Trophoblast cell (in vitro differentiated cells and primary cell): ENCODE measurements around the gene UBE2C.

Experiments
- DNase-seq, 2 donors: peaks; one replicate each; pipeline ENCODE4 v3.0.0-alpha.2; 2016
- H2AFZ ChIP-seq: 2 replicates; pipeline ENCODE4 v1.6.1; 2013; ENCODE audit warnings: low read length, moderate library complexity, mild to moderate bottlenecking; ENCODE audit not compliant: insufficient read depth, poor library complexity
- H2AK5ac ChIP-seq: 2 replicates; pipeline ENCODE4 v1.6.1; 2013; ENCODE audit warnings: mild to moderate bottlenecking, low read length
- H2BK120ac ChIP-seq: 2 replicates; pipeline ENCODE4 v1.6.1; 2013; ENCODE audit warnings: low read length, mild to moderate bottlenecking, moderate library complexity; ENCODE audit not compliant: insufficient read depth, poor library complexity
- H2BK12ac ChIP-seq: 2 replicates; pipeline ENCODE4 v1.6.1; 2013; ENCODE audit warnings: mild to moderate bottlenecking, low read length, moderate library complexity
- H2BK5ac ChIP-seq: 2 replicates; pipeline ENCODE4 v1.6.1; 2013; ENCODE audit warnings: low read length, low read depth, moderate library complexity, mild to moderate bottlenecking; ENCODE audit not compliant: poor library complexity
- H3K14ac ChIP-seq: 2 replicates; pipeline ENCODE4 v1.6.1; 2013; ENCODE audit warnings: mild to moderate bottlenecking, low read length
- H3K18ac ChIP-seq: 2 replicates; pipeline ENCODE4 v1.6.1; 2013; ENCODE audit warnings: mild to moderate bottlenecking, low read length
- H3K23ac ChIP-seq: 2 replicates; pipeline ENCODE4 v1.6.1; 2013; ENCODE audit warnings: low read length
- H3K27ac ChIP-seq: 2 replicates; pipeline ENCODE4 v1.5.1; 2013; ENCODE audit warnings: low read depth, mild to moderate bottlenecking, inconsistent platforms, low read length, moderate library complexity
- H3K27me3 ChIP-seq: 2 replicates; pipeline ENCODE4 v1.6.1; 2013; ENCODE audit warnings: inconsistent platforms, mild to moderate bottlenecking, low read length, moderate library complexity; ENCODE audit not compliant: insufficient read depth
- H3K36me3 ChIP-seq, 2 experiments: 1 replicate in 1 of 2; 2 replicates in 1 of 2; pipeline ENCODE4 v1.6.1; 2013; ENCODE audit warnings: low read length in 2 of 2, mild to moderate bottlenecking in 2 of 2, moderate library complexity in 1 of 2; ENCODE audit not compliant: insufficient read depth in 2 of 2, control insufficient read depth in 1 of 2
- H3K4ac ChIP-seq: 2 replicates; pipeline ENCODE4 v1.6.1; 2013; ENCODE audit warnings: low read depth, mild to moderate bottlenecking, low read length, moderate library complexity
- H3K4me1 ChIP-seq, 2 experiments: 1 replicate in 1 of 2; 2 replicates in 1 of 2; pipeline ENCODE4 v1.6.1; 2013; ENCODE audit warnings: low read length in 2 of 2, mild to moderate bottlenecking in 2 of 2, moderate library complexity in 1 of 2; ENCODE audit not compliant: insufficient read depth in 2 of 2, control insufficient read depth in 1 of 2
- H3K4me2 ChIP-seq: 2 replicates; pipeline ENCODE4 v1.6.1; 2013; ENCODE audit warnings: inconsistent platforms, mild to moderate bottlenecking, low read length, moderate library complexity
- H3K4me3 ChIP-seq: 2 replicates; pipeline ENCODE4 v1.5.1; 2013; ENCODE audit warnings: mild to moderate bottlenecking, low read depth, low read length, inconsistent platforms
- H3K79me1 ChIP-seq: one replicate; pipeline ENCODE4 v1.6.1; 2013; ENCODE audit warnings: low read length
- H3K79me2 ChIP-seq: 2 replicates; pipeline ENCODE4 v1.6.1; 2013; ENCODE audit warnings: low read length, mild to moderate bottlenecking; ENCODE audit not compliant: control insufficient read depth, insufficient read depth, poor library complexity
- H3K9ac ChIP-seq: 2 replicates; pipeline ENCODE4 v1.6.1; 2013; ENCODE audit warnings: mild to moderate bottlenecking, low read length
- H3K9me3 ChIP-seq: 2 replicates; pipeline ENCODE4 v1.6.1; 2013; ENCODE audit warnings: low read depth, mild to moderate bottlenecking, control low read depth, inconsistent platforms, low read length; ENCODE audit not compliant: insufficient read depth
- H4K12ac ChIP-seq: 2 replicates; pipeline ENCODE4 v1.6.1; 2013; ENCODE audit warnings: low read depth, mild to moderate bottlenecking, low read length, moderate library complexity
- H4K8ac ChIP-seq: 2 replicates; pipeline ENCODE4 v1.6.1; 2013; ENCODE audit warnings: low read depth, mild to moderate bottlenecking, low read length, moderate library complexity
- H4K91ac ChIP-seq: one replicate; pipeline ENCODE4 v1.6.1; 2013; ENCODE audit warnings: low read depth, mild to moderate bottlenecking, low read length, moderate library complexity
- WGBS: extraction: QIAGEN DNeasy Blood & Tissue Kit; methylation state at CpG from one replicate; pipeline ENCODE4 v1.1.7; 2013; ENCODE audit warnings: missing lambda C conversion rate; ENCODE audit not compliant: insufficient read length, insufficient coverage; ENCODE audit errors: extremely low coverage; 5-methylcytosine and 5-hydroxymethylcytosine counted together

UBE2C gene

DNA sequence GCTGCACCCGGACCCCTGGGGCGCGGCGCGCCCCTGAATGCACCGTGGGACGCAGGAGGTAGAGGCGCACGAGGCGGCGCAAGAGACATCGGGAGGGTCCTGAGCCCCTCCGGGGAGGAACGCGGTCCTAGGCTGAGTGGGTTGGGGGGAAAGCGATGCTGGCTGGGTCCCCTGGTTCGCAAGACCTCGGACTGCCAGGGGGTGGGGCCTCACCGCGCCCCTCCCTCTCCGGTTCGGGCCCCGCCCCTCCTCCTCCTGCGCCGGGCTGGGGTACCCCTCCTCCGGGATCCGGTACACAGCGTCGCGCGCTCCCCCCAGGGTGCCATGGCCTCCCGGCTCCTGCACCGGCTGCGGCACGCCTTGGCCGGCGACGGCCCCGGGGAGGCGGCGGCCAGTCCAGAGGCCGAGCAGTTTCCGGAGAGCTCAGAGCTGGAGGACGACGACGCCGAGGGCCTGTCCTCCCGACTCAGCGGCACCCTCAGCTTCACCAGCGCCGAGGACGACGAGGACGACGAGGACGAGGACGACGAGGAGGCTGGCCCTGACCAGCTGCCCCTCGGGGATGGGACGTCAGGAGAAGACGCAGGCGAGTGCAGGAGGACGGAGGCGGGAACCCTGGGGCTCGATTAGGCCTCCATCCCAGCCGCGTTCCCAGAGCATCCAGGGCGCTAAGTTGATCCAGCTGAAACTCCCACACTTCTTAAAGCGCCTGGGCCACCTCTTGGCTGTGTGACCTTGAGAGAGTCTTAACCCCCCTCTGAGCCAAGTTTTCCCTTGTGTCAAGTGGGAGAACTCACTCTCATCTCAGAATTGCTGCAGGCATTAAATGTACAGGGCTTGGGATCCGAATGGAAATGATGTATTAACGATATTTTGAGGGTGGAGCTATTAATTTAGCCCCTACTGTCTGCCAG is 21.7 kb downstream of the UBE2C start:
- Histone ChIP-seq H3K18ac (peak overlapping the region; percentile 27), H3K9ac (peak overlapping the region; percentile 90), H2AK5ac (peak overlapping the region; percentile 31), H2BK5ac (no peak overlapping the region), H4K91ac (peak overlapping the region; percentile 76), H3K4me1 (peaks cover 5 to 11% of the 10 kb centered on the region in 2 experiments), H4K12ac (peak overlapping the region; percentile 24), H3K9me3 (peaks cover 3% of the 10 kb centered on the region), H3K14ac (peak overlapping the region; percentile 52), H3K27me3 (no peaks in the 10 kb centered on the region), H3K27ac (peak overlapping the region; percentile 60), H2AFZ (peak overlapping the region; percentile 80), H2BK120ac (no peak overlapping the region), H3K4ac (peak overlapping the region; percentile 39), H3K23ac (no peak overlapping the region), H3K79me2 (no peaks in the 10 kb centered on the region), H3K79me1 (peaks cover 9% of the 10 kb centered on the region), H3K4me2 (peak overlapping the region; percentile 90), H3K36me3 (no peaks in the 10 kb centered on the region), H2BK12ac (no peak overlapping the region), H3K4me3 (peak overlapping the region; percentile 77), H4K8ac (peak overlapping the region; percentile 90)
- WGBS = no CpG with 5 or more reads among the region's 71 CpGs
- peak; percentile 30 to 40 for DNase-seq

DNA sequence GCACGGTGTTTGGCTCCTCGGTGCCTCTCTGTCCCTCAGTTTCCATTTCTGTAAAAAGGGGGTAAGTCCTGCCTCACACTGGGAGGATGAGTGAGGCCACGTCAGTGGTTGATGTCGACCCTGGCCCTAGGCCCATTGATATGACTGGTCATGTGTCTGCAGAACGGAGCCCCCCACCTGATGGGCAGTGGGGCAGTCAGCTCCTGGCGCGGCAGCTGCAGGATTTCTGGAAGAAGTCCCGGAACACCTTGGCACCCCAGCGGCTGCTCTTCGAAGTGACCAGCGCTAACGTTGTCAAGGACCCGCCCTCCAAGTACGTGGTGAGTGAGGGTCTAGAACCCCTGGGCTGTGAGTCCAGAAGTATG is 22.3 kb downstream of the UBE2C start:
- Histone ChIP-seq H3K9me3 (peaks cover 3% of the 10 kb centered on the region), H4K8ac (no peak overlapping the region), H3K23ac (no peak overlapping the region), H3K4me1 (peaks cover 5 to 11% of the 10 kb centered on the region in 2 experiments), H3K4me3 (peak overlapping the region; percentile 2), H3K14ac (no peak overlapping the region), H3K36me3 (no peaks in the 10 kb centered on the region), H2AK5ac (no peak overlapping the region), H3K9ac (no peak overlapping the region), H2AFZ (peak overlapping the region; percentile 2), H3K27ac (no peak overlapping the region), H3K4ac (no peak overlapping the region), H2BK120ac (no peak overlapping the region), H2BK12ac (no peak overlapping the region), H2BK5ac (no peak overlapping the region), H3K4me2 (no peak overlapping the region), H3K79me1 (peaks cover 9% of the 10 kb centered on the region), H3K79me2 (no peaks in the 10 kb centered on the region), H3K27me3 (no peaks in the 10 kb centered on the region), H4K12ac (no peak overlapping the region), H4K91ac (no peak overlapping the region), H3K18ac (no peak overlapping the region)
- WGBS = no CpG with 5 or more reads among the region's 14 CpGs
- no peak for DNase-seq

DNA sequence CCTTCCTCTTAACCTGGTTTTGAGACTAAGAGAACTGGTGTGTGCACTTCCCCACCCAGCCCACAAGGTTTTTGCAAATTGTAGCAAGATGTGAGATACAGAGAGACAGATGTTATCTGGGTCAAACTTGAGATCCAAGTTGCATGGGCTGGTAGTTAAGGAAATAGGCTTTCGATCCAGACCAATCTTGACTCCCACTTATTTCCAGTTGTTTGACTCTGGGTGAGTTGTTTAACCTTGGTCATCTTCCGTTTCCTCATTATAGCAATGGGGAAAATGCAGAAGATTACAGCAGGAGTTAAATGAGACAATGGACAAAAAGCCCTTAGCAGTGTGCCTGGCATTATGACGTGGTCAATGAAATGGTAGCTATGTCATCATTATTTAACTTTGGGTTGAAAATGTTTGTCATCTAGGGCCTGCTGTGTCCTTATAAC is 22.9 kb downstream of the UBE2C start:
- H2AK5ac ChIP-seq = no peak overlapping the region
- no peaks in the 10 kb centered on the region for H3K79me2 ChIP-seq
- peaks cover 3% of the 10 kb centered on the region for H3K9me3 ChIP-seq
- H3K23ac ChIP-seq = no peak overlapping the region
- H3K4ac ChIP-seq = no peak overlapping the region
- H3K9ac ChIP-seq = no peak overlapping the region
- WGBS = no CpG with 5 or more reads among the region's 3 CpGs
- H2BK12ac ChIP-seq = no peak overlapping the region
- H2BK5ac ChIP-seq = no peak overlapping the region
- H2AFZ ChIP-seq = no peak overlapping the region
- no peak overlapping the region for H3K18ac ChIP-seq
- H3K27ac ChIP-seq = no peak overlapping the region
- no peak overlapping the region for H3K14ac ChIP-seq
- peaks cover 9% of the 10 kb centered on the region for H3K79me1 ChIP-seq
- no peaks in the 10 kb centered on the region for H3K27me3 ChIP-seq
- no peak overlapping the region for H4K91ac ChIP-seq
- peaks cover 3 to 5% of the 10 kb centered on the region in 2 experiments for H3K36me3 ChIP-seq
- no peak overlapping the region for H3K4me3 ChIP-seq
- no peak overlapping the region for H4K8ac ChIP-seq
- peak in 1 of 2 donors; percentile 18 for DNase-seq
- no peak overlapping the region for H2BK120ac ChIP-seq
- H3K4me2 ChIP-seq = no peak overlapping the region
- H4K12ac ChIP-seq = no peak overlapping the region
- peaks cover 5 to 11% of the 10 kb centered on the region in 2 experiments for H3K4me1 ChIP-seq

DNA sequence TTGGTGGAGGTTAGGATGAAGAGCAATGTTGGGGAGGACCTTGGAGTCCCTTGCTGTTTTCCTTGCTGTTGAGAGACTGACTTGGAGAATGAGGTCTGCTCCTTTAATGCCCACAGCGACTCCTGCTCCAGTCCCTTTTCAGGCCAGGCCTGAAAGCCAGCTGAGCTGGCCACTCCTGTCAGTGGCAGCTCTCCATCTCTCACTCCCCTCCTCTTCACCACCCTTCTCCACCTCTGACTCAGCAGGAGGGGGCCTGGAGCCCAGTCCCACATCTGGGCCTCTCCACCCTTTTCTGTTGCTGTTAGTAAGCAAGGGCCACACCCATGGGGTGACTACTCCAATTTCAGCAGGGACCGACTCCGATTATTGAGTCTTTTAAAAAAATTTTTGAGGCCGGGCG is 23.4 kb downstream of the UBE2C start:
- no peak overlapping the region for H3K27ac ChIP-seq
- H3K9me3 ChIP-seq = peaks cover 3% of the 10 kb centered on the region
- peaks cover 5 to 11% of the 10 kb centered on the region in 2 experiments for H3K4me1 ChIP-seq
- no peak overlapping the region for H3K4me3 ChIP-seq
- no peak overlapping the region for H3K14ac ChIP-seq
- no peak overlapping the region for H2AFZ ChIP-seq
- H4K8ac ChIP-seq = no peak overlapping the region
- no peak overlapping the region for H2AK5ac ChIP-seq
- no peak overlapping the region for H2BK120ac ChIP-seq
- no peak for DNase-seq
- H3K23ac ChIP-seq = no peak overlapping the region
- no peak overlapping the region for H3K18ac ChIP-seq
- no peak overlapping the region for H3K4ac ChIP-seq
- H4K91ac ChIP-seq = no peak overlapping the region
- no peak overlapping the region for H3K9ac ChIP-seq
- H2BK12ac ChIP-seq = no peak overlapping the region
- peaks cover 9% of the 10 kb centered on the region for H3K79me1 ChIP-seq
- H3K27me3 ChIP-seq = no peaks in the 10 kb centered on the region
- H2BK5ac ChIP-seq = no peak overlapping the region
- H3K79me2 ChIP-seq = no peaks in the 10 kb centered on the region
- no peak overlapping the region for H3K4me2 ChIP-seq
- H3K36me3 ChIP-seq = peaks cover 7 to 9% of the 10 kb centered on the region in 2 experiments
- H4K12ac ChIP-seq = no peak overlapping the region
- no CpG with 5 or more reads among the region's 5 CpGs for WGBS
